DMS53 (cell line): ENCODE results near the gene ZCCHC13.
A peak's percentile ranks its signal among the peaks of the same experiment; 100 is the strongest.
"Not testable (repeated sequence)": the region's sequence is repeated elsewhere in the genome, so short reads cannot be mapped to it uniquely, and the experiment has no call there.

Experiments
- DNase-seq: peaks from one replicate; lab custom pipeline; 2025; lab: John Stamatoyannopoulos, UW

ZCCHC13 gene

GRCh38 chrX:74304016-74304415, at the start of gene ZCCHC13:
ZCCHC13 (plus strand) TSS chrX:74304180; CDS start chrX:74304267, 87 bp downstream.
- DNase-seq, result no peak

DNA sequence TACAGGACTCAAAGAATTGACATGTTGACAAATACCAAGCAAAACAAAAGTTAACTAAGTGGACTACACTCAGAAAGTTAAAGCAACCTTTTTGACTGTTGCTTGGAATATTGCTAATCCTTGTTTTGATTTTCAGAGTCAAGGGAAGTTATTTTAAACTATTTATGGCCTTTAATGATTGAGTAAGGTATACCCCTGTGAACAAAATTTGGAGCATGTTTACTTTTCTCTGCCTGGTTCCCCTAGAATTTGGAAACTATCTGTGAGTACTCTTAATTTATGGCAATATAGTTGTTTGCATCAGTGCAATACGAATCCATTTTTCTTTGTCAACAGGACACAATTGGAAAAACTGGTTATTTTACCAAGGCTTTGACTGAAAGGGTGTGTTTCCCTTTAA, 45.9 kb upstream of the ZCCHC13 start:
- not testable (repeated sequence) for DNase-seq

GRCh38 chrX:74259885-74260491, 44.0 kb upstream of the ZCCHC13 start:
- no peak for DNase-seq

DNA sequence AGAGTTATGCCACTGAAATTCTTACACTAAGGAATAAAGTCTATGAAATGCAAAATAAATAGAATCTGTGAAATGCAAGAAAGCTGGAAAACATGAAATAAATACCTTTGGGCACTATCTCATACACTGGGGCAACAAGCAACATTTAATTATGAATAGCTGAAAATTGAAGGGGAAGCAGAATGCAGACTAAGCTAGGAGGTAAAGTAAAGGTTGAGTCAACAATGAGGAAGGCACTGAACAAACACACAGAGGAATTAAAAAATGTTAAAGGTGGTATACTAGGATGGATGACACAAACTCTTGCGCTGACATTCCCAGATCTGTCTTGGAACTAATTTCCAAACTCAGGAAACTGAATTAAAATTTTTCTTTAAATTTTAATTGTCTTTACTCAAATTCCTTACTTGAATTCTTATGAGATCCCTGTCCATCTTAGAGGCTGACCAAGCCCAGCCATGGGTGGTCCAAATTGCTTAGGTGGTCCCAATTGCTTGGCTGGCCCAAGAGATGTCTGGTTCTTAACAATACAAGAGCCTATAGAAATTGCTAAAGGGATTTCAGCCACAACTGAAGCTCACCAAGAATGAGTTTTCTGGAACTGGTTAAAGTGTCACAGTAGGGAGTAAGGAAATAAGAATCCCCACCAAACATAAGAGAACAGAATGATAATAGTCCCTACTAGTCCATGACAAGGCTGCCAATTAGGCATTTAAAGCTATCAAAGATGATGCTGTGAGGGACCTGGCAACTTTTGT, 41.3 kb upstream of the ZCCHC13 start:
- DNase-seq, result no peak

DNA sequence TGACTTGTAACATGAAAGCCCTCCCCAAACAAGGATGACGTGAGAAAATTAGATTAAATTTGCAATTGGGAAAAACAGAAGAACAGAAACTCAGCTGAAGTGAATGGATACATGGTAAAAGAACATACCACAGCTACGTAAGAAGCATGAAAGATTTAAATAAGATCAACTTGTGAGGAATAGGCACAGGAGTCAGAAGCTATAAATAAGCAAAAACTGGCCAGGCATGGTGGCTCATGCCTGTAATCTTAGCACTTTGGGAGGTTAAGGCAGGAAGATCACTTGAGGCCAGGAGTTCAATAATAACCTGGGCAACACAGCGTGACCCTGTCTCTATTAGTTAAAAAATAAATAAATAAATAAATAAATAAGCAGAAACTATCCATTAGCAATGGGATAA, 33.6 kb upstream of the ZCCHC13 start:
- no peak for DNase-seq

DNA sequence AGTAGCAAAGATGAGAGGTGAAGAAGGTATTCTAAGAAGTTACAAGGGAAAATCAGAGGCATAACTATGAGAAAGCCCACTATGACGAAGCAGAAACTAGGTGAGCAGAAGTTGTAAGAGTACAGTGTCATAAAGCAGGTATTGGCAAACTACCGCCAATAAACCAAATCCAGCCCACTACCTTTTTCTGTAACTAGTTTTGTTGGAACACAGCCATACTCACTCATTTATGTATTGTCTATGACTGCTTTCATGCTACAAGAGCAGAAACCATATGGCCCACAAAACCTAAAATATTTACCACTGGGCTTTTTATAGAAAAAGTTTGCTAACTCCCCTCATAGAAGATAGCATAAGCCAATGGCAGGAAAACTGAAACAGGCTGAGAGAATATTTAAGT, 31.8 kb upstream of the ZCCHC13 start:
- no peak for DNase-seq

DNA sequence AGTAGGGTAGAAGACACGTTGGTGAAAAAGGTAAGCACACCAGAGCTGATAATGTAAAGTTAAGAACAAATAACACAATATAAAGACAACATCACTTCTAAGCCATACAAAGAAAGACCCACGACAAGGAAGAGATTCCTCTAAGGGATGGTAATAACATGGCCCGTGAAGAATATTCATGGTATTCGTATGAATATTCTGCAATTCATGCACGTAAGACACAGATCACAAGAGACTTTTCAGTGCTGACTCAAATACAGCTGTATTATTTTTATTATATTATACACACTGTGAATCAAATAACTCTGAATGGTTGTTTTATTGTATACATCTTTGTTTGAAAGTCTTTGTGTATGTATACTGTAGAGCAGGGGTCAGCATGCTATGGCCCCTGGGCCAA, 29.5 kb upstream of the ZCCHC13 start:
- no peak for DNase-seq

DNA sequence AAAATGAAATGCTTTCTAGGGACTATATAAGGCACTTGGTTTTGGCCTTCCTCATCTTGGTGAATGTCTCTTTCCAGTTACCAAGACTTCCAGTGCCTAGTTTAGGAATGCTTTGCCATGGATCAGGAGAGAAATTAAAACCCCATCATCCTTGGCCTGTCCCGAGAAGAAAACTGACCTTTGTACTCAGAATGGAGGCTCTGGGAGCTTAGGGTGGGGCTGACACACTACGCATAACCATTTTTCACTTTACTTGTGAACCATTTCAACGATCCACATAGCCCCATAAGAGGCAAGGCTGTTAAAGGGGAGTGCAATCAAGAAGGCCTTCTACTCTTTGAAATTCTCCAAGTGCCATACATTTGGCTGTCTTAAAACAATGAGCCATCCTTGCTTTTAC, 26.7 kb upstream of the ZCCHC13 start:
- DNase-seq, result no peak

DNA sequence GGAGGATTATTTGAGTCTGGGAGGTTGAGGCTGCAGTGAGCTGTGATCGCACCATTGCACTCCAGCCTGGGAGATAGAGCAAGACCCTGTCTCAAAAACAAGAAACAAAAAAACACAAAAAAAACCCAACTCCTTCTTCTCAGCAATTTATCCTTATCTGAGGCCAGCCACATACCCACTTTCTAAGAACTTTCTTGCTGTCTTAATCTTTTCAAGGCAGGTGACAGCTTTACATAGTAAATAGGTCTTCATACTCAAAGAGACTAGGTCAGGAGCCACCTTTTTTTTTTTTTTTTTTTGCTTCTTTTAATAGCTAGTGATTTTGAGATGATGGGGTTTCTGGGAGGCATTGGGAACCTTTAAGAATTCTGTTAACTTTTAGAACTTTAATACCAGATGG, 26.1 kb upstream of the ZCCHC13 start:
- no peak for DNase-seq

- DNase-seq, result no peak
Observed at GRCh38 chrX:74280759-74281158, 23.2 kb upstream of the ZCCHC13 start.

DNA sequence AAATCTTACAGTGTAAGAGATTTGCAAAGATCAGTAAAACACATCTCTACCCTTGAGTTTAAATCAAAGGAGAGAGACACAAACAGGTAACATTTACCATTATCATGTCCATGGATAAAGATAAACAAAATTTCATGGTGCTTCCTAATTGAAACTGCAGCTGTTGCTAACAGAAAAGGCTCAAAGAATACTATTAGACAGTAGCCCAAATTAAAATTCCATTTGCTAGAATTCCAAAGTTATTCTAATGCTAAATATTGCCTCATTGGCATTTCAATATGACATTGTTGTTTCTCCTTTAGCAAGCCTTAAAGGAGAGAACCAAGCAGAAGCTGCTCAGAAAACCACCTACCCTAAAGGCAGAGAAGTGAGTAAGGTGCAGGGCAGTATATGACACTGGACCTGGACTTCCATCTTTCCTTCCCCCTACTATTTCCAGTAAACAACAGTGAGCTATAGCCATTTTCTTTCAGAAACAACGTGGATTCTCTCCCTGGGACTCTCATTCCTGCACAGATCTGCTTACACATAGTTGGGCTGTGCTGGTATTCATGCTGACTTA, 19.5 kb upstream of the ZCCHC13 start:
- DNase-seq, result no peak

DNA sequence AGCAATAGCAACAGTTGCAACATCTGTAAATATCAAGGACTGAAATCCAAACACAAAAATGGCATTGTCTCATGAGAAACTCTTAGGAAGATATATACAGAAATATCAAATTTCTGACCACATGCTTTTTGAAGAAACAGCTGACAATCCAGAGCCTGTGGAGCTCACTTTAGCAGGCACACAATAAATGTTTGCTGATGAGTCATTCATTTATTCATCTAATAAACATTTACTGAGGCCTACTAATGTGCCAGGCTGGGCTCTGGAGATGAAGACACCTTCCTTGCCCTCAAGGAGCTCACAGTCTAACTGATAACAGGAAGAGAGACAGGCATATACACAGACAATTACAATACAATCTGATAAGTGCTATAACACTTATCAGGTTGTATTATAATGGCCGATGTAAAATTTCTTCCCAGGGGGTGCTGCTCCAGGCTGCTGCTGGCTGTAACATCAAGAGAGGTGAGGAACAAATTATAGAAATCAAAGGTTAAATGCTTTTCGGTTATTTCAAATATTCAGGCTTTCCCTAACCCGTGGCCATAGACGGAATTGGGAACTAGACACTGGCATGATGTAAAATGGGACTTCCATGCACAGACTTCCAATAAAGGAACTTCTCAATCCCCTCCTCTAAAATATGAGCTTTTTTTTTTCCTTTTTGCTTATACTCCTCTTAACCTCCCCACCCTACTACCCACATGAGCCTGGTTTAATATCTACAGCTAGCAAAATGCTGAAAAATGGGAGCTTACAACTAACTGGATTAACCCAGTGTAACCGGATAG, 16.8 kb upstream of the ZCCHC13 start:
- DNase-seq, result peak; percentile 56

DNA sequence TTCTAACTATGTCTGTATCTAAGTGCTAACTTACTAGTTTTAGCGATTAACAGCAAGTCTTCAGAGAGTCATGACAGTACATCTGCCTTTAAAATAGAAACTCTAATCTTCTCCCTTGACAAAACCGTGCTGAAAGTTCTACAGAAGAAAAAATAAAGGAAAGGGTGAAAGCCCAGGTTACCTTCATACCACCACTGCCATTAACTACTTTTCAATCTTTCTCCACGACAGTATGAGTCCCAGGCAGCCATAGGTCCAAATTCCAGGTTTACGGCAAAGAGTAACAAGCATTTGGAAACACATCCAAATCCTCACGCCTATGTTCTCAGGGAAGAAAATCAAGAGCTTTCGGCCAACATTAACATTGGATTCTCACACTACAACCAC, 12.4 kb upstream of the ZCCHC13 start:
- no peak for DNase-seq

- peak; percentile 92 for DNase-seq
Observed at GRCh38 chrX:74291964-74292807, 11.8 kb upstream of the ZCCHC13 start.

DNA sequence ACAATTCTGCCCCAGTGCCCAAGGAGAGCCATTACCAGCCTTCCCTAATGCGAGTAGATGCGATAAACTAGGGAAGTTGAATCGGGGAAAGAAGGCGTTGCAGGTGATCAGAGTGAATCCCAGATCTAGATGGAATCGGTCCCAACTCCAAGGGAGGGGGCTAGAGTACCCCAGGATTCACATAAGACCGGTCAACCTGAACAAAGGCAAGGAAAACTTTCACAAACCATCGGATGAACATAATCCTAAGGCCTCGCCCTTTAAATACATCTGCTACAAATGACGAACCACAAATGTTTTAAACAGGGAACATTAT, 11.2 kb upstream of the ZCCHC13 start:
- DNase-seq, result no peak

DNA sequence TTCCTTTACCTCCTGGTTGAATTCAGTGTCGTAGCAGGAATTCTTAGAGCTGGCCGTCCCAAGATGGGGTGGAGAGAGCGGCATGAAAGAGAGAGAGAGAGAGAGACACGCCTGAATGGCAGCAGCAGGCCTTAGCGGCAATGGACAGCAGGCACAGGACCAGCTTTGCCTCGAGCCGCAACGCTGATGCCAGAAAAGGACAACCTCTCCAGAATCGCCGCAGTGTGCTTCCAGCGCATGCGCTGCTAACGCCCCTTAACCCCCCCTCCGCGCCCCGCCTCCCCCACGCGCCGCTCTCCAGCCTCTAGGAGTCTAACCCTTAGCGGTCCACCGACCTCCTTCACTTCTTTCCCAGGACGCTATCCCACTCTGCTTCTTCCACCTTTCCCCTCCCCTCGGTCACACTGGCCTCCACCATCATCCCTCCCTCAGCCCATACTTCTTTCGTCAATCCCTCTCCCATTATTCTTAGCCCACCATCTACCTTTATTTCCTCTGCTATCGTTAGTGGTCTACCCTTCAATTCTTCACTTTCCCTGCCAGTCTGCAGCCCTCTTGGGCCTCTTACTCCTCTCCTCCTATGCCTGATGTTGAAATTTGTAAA, 10.5 kb upstream of the ZCCHC13 start:
- peak; percentile 89 for DNase-seq

GRCh38 chrX:74295101-74295500, 8.9 kb upstream of the ZCCHC13 start:
- DNase-seq, result no peak

GRCh38 chrX:74297766-74298165, 6.2 kb upstream of the ZCCHC13 start:
- DNase-seq, result no peak

DNA sequence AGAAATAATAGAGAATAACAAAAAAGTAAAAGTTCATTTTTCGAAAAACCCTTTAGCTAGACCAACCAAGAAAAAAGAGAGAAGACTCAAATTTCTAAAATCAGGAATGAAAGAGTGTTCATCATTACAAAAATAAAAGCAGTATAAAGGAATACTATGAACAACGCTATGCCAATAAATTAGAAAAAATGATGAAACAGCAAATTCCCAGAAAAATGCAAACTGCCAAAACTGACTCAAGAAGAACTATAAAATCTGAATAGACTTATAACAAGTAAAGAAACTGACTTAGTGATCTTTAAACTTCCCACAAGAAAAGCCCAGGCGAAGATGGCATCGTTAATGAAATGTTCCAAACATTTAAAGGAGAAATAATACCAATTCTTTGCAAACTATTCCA, 3.1 kb upstream of the ZCCHC13 start:
- DNase-seq, result no peak

GRCh38 chrX:74318672-74319071, 14.7 kb downstream of the ZCCHC13 start:
- no peak for DNase-seq

DNA sequence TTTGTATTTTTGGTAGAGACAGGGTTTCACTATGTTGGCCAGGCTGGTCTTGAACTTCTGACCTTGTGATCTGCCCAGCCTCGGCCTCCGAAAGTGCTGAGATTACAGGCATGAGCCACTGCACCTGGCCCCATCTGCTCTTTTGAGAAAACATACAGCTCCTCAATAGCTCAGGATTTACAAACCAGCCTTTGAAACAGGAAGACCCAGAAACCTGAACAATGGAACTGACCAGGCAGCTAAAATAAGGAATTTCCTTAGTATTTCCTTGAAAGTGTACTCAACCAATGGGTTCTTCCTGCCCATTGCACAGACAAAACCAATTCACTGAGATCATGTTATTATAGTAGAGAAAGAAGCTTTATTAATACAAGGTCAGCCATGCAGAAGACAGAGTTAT, 15.3 kb downstream of the ZCCHC13 start:
- DNase-seq, result not testable (repeated sequence)

- no peak for DNase-seq
Observed at GRCh38 chrX:74321191-74321590, 17.2 kb downstream of the ZCCHC13 start.
